ENCODE results near the gene SLC7A8.
A peak's percentile ranks its signal among the peaks of the same experiment; 100 is the strongest.

SLC7A8 gene

GRCh38 chr14:23102801-23103200 lies 80.7 kb downstream of the SLC7A8 start:
- H3K36me3 Mint-ChIP-seq: peaks cover 6% of the 10 kb centered on the region
- no peak for ATAC-seq (ENCODE audit: low read depth)
- peaks cover 9% of the 10 kb centered on the region for H3K4me1 Mint-ChIP-seq

GRCh38 chr14:23101986-23102625 lies 81.4 kb downstream of the SLC7A8 start:
- Mint-ChIP-seq H3K27me3 (no peaks in the 10 kb centered on the region), H3K36me3 (peaks cover 8% of the 10 kb centered on the region), H3K4me3 (no peak overlapping the region), H3K4me1 (peaks cover 15% of the 10 kb centered on the region), H3K9me3 (no peaks in the 10 kb centered on the region), H3K27ac (no peak overlapping the region)
- no peak for ATAC-seq (ENCODE audit: low read depth)
- DNase-seq (ENCODE audit: low spot score in 2 of 2): no peak

More at GRCh38 chr14:23102801-23103200, 80.7 kb downstream of the SLC7A8 start:
- DNase-seq (ENCODE audit: low spot score in 2 of 2): no peak
- no peaks in the 10 kb centered on the region for H3K9me3 Mint-ChIP-seq
- no peaks in the 10 kb centered on the region for H3K27me3 Mint-ChIP-seq
- no peak overlapping the region for H3K27ac Mint-ChIP-seq
- H3K4me3 Mint-ChIP-seq: no peak overlapping the region

- Mint-ChIP-seq H3K4me3 (no peak overlapping the region), H3K27ac (no peak overlapping the region), H3K27me3 (no peaks in the 10 kb centered on the region), H3K4me1 (peaks cover 18% of the 10 kb centered on the region), H3K9me3 (no peaks in the 10 kb centered on the region), H3K36me3 (peaks cover 8% of the 10 kb centered on the region)
- ATAC-seq (ENCODE audit: low read depth) (no peak), DNase-seq (ENCODE audit: low spot score in 2 of 2) (no peak)
Measured at GRCh38 chr14:23101213-23101970, 82.1 kb downstream of the SLC7A8 start.

GRCh38 chr14:23099212-23099861 lies 84.1 kb downstream of the SLC7A8 start:
- ATAC-seq (ENCODE audit: low read depth): no peak
- Mint-ChIP-seq H3K36me3 (peaks cover 8% of the 10 kb centered on the region), H3K27ac (no peak overlapping the region), H3K4me3 (no peak overlapping the region), H3K4me1 (peaks cover 15% of the 10 kb centered on the region), H3K9me3 (no peaks in the 10 kb centered on the region), H3K27me3 (no peaks in the 10 kb centered on the region)
- DNase-seq (ENCODE audit: low spot score in 2 of 2): no peak

GRCh38 chr14:23097786-23098185 lies 85.7 kb downstream of the SLC7A8 start:
- ATAC-seq (ENCODE audit: low read depth): no peak
- Mint-ChIP-seq H3K9me3 (no peaks in the 10 kb centered on the region), H3K36me3 (peaks cover 8% of the 10 kb centered on the region)

GRCh38 chr14:23095196-23096108 lies 88.0 kb downstream of the SLC7A8 start, which contains the start of gene C14orf119:
Gene C14orf119 (plus strand): TSS chr14:23095505. CDS start chr14:23097659, 2,154 bp downstream.
- H3K4me1 Mint-ChIP-seq: peaks cover 24% of the 10 kb centered on the region
- H3K36me3 Mint-ChIP-seq: peaks cover 13% of the 10 kb centered on the region
- H3K4me3 Mint-ChIP-seq: no peak within 1 kb of the TSS
- DNase-seq (ENCODE audit: low spot score in 2 of 2) (peak in 1 of 2 donors; percentile 99), ATAC-seq (ENCODE audit: low read depth) (peak; percentile 83)
- H3K9me3 Mint-ChIP-seq: no peaks in the 10 kb centered on the region
- no peaks in the 10 kb centered on the region for H3K27me3 Mint-ChIP-seq
- no peak within 1 kb of the TSS for H3K27ac Mint-ChIP-seq

More at GRCh38 chr14:23097786-23098185, 85.7 kb downstream of the SLC7A8 start:
- Mint-ChIP-seq H3K27me3 (no peaks in the 10 kb centered on the region), H3K27ac (no peak overlapping the region), H3K4me3 (no peak overlapping the region), H3K4me1 (peaks cover 19% of the 10 kb centered on the region)
- DNase-seq (ENCODE audit: low spot score in 2 of 2): no peak

- Mint-ChIP-seq H3K27me3 (no peaks in the 10 kb centered on the region), H3K27ac (no peak within 1 kb of the TSS), H3K9me3 (no peaks in the 10 kb centered on the region), H3K4me3 (no peak within 1 kb of the TSS), H3K36me3 (peaks cover 18% of the 10 kb centered on the region), H3K4me1 (peaks cover 24% of the 10 kb centered on the region)
- DNase-seq (ENCODE audit: low spot score in 2 of 2) (peak in 1 of 2 donors; percentile 99), ATAC-seq (ENCODE audit: low read depth) (peak; percentile 34)
Measured at GRCh38 chr14:23094666-23095195, 88.7 kb downstream of the SLC7A8 start, which contains the start of gene ACIN1. Gene ACIN1 (minus strand): TSS chr14:23095136. CDS start chr14:23095112, 24 bp downstream.

GRCh38 chr14:23093991-23094665 lies 89.3 kb downstream of the SLC7A8 start:
- DNase-seq (ENCODE audit: low spot score in 2 of 2) (no peak), ATAC-seq (ENCODE audit: low read depth) (no peak)
- H3K27ac Mint-ChIP-seq: no peak overlapping the region
- H3K4me3 Mint-ChIP-seq: no peak overlapping the region
- H3K36me3 Mint-ChIP-seq: peaks cover 18% of the 10 kb centered on the region
- no peaks in the 10 kb centered on the region for H3K9me3 Mint-ChIP-seq
- no peaks in the 10 kb centered on the region for H3K27me3 Mint-ChIP-seq
- peaks cover 26% of the 10 kb centered on the region for H3K4me1 Mint-ChIP-seq

GRCh38 chr14:23093526-23093925 lies 89.9 kb downstream of the SLC7A8 start:
- H3K9me3 Mint-ChIP-seq: no peaks in the 10 kb centered on the region
- peaks cover 25% of the 10 kb centered on the region for H3K4me1 Mint-ChIP-seq
- ATAC-seq (ENCODE audit: low read depth): no peak
- H3K4me3 Mint-ChIP-seq: peak overlapping the region; percentile 38
- DNase-seq (ENCODE audit: low spot score in 2 of 2): no peak
- no peaks in the 10 kb centered on the region for H3K27me3 Mint-ChIP-seq
- no peak overlapping the region for H3K27ac Mint-ChIP-seq
- peaks cover 17% of the 10 kb centered on the region for H3K36me3 Mint-ChIP-seq

- no peaks in the 10 kb centered on the region for H3K9me3 Mint-ChIP-seq
- peak overlapping the region; percentile 38 for H3K4me3 Mint-ChIP-seq
- peaks cover 25% of the 10 kb centered on the region for H3K4me1 Mint-ChIP-seq
- no peak for DNase-seq (ENCODE audit: low spot score in 2 of 2)
- H3K27me3 Mint-ChIP-seq: no peaks in the 10 kb centered on the region
- H3K36me3 Mint-ChIP-seq: peaks cover 19% of the 10 kb centered on the region
- H3K27ac Mint-ChIP-seq: no peak overlapping the region
- no peak for ATAC-seq (ENCODE audit: low read depth)
Measured at GRCh38 chr14:23093104-23093503, 90.4 kb downstream of the SLC7A8 start.

- H3K4me3 Mint-ChIP-seq: no peak overlapping the region
- H3K9me3 Mint-ChIP-seq: no peaks in the 10 kb centered on the region
- H3K27me3 Mint-ChIP-seq: no peaks in the 10 kb centered on the region
- no peak for DNase-seq (ENCODE audit: low spot score in 2 of 2)
- no peak overlapping the region for H3K27ac Mint-ChIP-seq
- H3K4me1 Mint-ChIP-seq: peaks cover 20% of the 10 kb centered on the region
- no peak for ATAC-seq (ENCODE audit: low read depth)
- H3K36me3 Mint-ChIP-seq: peaks cover 22% of the 10 kb centered on the region
Measured at GRCh38 chr14:23091294-23092225, 91.9 kb downstream of the SLC7A8 start.

GRCh38 chr14:23090254-23090636 lies 93.2 kb downstream of the SLC7A8 start:
- DNase-seq (ENCODE audit: low spot score in 2 of 2): no peak
- no peaks in the 10 kb centered on the region for H3K9me3 Mint-ChIP-seq
- H3K27ac Mint-ChIP-seq: no peak overlapping the region
- H3K36me3 Mint-ChIP-seq: peaks cover 28% of the 10 kb centered on the region
- H3K4me3 Mint-ChIP-seq: no peak overlapping the region
- no peaks in the 10 kb centered on the region for H3K27me3 Mint-ChIP-seq
- H3K4me1 Mint-ChIP-seq: peaks cover 18% of the 10 kb centered on the region
- ATAC-seq (ENCODE audit: low read depth): no peak

Measured in memory B cell (primary cell).